GM10266 (cell line): ENCODE data around the gene SLC19A3.
"Not testable (repeated sequence)": the region's sequence is repeated elsewhere in the genome, so short reads cannot be mapped to it uniquely, and the experiment has no call there.

Experiments used
- DNase-seq: peaks from one replicate; pipeline ENCODE4 v3.0.0; 2012; ENCODE audit errors: extremely low spot score
- CTCF ChIP-seq: IDR thresholded peaks from 2 replicates; pipeline ENCODE4 v1.5.1; 2012; ENCODE audit warnings: mild to moderate bottlenecking, low read depth; ENCODE audit not compliant: control insufficient read depth, insufficient read depth; ENCODE audit errors: missing control alignments

The SLC19A3 gene

GRCh38 chr2:227745594-227745993 is 27.8 kb upstream of the SLC19A3 start, which contains the start of gene SCYGR8:
TSS of gene SCYGR8 (plus strand) at chr2:227745894. CDS start at chr2:227745894, 0 bp downstream.
- no peak for DNase-seq
- no peak for TF ChIP-seq CTCF

GRCh38 chr2:227740705-227741104 is 22.9 kb upstream of the SLC19A3 start:
- not testable (repeated sequence) for DNase-seq

GRCh38 chr2:227739351-227739750 is 21.5 kb upstream of the SLC19A3 start:
- DNase-seq = no peak
- no peak for TF ChIP-seq CTCF

- DNase-seq = no peak
- no peak for TF ChIP-seq CTCF
Measured at GRCh38 chr2:227728035-227728434, 10.2 kb upstream of the SLC19A3 start, which contains the start of gene SCYGR7. TSS of gene SCYGR7 (plus strand) at chr2:227728335. CDS start at chr2:227728335, 0 bp downstream.

GRCh38 chr2:227724394-227725039 is 6.7 kb upstream of the SLC19A3 start, which contains the start of gene SCYGR6:
TSS of gene SCYGR6 (minus strand) at chr2:227724757. CDS start at chr2:227724757, 0 bp downstream.
- no peak for DNase-seq
- TF ChIP-seq CTCF = no peak

- not testable (repeated sequence) for DNase-seq
Measured at GRCh38 chr2:227722821-227723220, 5.0 kb upstream of the SLC19A3 start.

GRCh38 chr2:227720680-227721079 is 2.9 kb upstream of the SLC19A3 start:
- TF ChIP-seq CTCF = no peak
- DNase-seq = no peak

- no peak for DNase-seq
- TF ChIP-seq CTCF = no peak
Measured at GRCh38 chr2:227719641-227720040, 1.8 kb upstream of the SLC19A3 start.
